CD4-positive, alpha-beta T cell treated with Interleukin-6 at 100 ng/mL for 8 hours (primary cell): Measurements from ENCODE around the gene DNM1.
"Not testable (repeated sequence)": the region's sequence is repeated elsewhere in the genome, so short reads cannot be mapped to it uniquely, and the experiment has no call there.

Experiments used
- DNase-seq: peaks from one replicate; pipeline ENCODE4 v3.0.0-alpha.2; 2020; ENCODE audit warnings: mixed read lengths, low spot score

Gene DNM1

DNA sequence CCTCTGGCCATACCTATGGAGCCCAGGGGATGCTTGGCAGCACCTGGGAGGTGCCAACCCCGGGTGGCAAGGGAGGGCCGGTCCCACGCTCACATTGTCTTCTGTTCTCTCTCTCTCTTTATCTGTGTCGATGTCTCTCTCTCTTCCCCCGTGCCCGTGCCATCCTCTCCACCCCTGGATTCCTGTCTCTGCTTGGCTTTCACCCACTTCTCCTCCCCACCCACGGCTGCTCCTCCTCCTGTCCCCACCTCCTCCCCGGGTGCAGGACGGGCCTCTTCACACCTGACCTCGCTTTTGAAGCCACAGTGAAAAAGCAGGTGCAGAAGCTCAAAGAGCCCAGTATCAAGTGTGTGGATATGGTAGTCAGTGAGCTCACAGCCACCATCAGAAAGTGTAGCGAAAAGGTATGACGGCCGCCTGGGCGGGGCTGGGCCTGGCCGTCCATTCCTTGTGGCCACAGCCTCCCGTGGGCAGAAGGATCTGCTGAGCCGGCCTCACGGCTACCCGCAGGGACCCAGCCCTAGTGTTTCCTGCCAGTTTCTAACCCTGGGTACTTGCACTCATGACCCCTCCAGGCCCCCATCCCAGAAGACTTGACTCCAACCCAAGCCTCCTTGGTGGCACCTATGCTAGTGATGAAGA lies 22.7 kb downstream of the DNM1 start:
- no peak for DNase-seq

DNA sequence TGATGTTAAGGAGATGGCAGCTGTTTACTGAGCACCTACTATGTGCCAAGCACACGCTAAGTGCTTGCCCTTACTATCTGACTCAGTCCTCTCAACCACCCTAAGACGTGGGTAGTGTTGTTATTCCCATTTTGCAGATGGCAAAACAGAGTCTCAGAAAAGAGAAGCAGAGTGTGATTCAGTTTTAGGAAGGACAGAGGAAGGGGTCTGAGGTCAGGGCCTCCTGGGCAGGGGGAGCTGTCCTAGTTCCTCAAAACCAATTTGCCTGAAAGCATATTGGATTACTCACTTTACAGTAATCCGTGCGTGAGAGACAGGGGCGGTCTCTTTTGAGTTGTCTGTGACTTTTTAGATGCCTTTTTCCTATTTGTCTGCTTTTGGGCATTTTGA lies 23.2 kb downstream of the DNM1 start:
- no peak for DNase-seq

DNA sequence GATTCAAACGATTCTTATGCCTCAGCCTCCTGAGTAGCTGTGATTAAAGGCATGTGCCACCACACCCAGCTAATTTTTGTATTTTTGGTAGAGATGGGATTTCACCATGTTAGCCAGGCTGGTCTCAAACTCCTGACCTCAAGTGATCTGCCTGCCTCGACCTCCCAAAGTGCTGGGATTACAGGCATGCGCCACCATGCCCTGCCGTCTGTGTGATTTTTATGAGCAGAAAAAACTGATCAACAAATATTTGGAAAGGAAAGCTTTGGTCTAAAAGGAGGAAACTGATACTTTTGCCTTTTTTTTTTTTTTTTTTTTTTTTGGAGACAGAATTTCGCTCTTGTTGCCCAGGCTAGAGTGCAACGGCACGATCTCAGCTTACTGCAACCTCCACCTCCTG lies 27.7 kb downstream of the DNM1 start:
- DNase-seq, result not testable (repeated sequence)

DNA sequence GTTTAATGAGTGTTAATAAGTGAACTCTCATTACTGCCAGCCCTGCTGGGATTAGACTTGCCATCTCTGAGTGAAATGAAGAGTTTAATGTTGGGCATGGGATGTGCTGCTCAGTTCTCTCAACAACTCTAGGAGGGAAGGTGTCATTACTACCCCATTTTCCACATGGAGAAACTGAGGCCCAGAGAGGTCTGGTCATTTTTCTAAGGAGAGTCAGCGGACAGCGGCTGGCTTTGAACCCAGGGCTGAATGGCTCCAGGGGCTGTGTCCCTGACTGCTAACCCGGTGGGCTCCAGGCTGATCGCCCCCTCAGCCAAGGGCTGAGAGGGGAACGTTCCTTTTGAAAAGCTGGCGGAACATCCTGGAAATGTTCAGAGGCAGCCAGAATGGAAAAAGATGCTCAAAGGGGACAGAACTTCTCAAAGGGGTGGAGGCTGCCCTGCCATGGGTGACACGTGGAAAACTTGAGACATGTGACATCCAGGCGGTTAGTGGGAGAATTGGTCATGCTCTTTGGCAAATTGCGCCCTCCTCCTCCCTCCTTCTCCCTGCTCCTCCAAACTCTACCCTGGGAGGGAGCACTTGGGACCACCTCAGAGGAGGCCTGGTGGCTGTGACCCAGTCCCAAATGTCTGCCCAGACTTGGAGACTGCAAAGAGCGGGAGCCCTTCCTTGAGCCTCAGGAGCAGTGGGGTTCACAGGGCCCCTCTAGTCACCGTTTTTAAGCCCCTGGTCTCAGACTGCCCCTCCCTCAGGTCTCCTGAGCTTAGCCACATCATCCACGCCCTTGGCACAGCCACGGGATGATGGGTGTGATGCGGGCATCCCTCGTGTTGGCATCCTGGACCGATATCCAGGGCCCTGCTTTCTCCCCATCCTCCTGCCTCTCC lies 28.7 kb downstream of the DNM1 start:
- no peak for DNase-seq

DNA sequence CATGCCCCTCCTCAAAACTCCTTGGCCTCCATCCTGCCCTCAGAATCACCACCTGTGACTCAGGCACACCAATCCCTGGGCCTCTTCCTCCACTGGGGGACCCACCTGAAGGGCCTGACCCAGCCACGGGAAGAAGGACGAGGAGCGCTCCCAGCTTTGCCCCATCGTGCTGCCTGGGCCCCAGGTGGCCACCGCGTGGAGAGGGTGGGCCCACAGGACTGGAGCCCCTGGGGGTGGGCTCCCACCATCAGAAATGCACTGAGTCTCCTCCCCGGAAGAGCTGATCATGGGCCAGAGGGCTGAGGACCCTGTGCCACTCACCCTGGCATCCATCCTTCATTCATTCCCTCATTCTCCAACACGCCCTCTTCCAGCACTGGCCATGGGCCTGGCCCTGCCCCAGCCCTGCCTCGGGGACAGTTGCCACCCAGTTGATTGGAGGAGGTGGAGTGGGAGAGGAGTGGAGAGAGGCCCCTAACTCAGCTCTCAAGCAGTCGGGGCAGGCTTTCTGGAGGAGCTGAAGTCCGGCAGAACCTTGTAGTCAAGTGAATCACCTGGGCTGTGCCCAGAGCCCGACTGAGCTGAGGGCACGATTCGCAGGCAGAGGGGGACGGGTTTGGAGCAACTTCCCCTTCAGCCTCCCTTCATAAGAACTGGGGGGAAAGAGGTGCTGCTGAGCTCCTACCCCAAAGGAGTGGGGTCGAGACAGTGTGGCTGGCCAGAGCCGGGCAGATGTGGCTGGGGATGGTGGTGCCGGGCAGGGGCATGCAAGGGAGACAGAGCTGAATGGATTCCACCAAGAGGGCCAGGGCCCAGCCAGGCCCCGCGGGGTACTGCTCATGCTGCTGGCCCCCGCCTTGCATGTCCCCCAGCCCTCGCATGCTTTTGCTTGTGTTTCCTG lies 29.6 kb downstream of the DNM1 start:
- no peak for DNase-seq

DNA sequence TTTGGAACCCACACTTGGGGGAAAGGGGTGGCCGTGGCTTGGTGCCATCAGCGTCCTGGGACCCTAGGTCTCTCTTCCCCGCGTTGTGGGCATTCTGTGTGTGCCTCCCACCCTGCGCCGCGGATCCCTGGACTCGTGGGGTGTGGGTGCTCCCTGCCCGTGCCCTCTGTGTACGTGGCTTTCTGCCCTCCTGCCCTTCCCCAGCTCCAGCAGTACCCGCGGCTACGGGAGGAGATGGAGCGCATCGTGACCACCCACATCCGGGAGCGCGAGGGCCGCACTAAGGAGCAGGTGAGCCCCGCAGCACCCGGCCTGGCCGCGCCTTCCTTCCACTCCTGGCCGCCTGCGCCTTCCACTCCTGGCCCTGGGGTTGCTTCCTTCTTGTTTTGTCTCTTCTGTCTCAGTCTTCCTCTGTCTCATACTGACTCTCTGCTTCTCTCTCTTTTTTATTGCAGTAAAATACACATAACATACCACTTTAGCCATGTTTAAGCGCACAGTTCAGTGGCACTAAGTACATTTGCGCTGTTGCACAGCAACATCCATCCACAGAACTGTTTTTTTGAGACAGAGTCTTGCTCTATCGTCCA lies 30.7 kb downstream of the DNM1 start:
- DNase-seq, result no peak

DNA sequence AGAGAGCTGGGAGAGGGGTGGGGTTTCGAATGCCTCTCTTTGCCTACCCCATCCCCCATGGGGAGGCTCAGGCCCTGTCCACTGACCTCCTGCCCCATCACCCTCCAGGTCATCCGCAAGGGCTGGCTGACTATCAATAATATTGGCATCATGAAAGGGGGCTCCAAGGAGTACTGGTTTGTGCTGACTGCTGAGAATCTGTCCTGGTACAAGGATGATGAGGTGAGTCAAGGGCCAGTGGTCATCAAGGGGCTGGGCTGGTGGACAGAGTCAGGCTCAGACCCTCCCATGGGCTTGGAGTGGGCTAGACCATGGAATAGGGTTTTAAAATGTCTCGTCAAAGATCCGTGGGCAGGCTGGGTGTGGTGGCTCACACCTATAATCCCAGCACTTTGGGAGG lies 38.9 kb downstream of the DNM1 start:
- no peak for DNase-seq

DNA sequence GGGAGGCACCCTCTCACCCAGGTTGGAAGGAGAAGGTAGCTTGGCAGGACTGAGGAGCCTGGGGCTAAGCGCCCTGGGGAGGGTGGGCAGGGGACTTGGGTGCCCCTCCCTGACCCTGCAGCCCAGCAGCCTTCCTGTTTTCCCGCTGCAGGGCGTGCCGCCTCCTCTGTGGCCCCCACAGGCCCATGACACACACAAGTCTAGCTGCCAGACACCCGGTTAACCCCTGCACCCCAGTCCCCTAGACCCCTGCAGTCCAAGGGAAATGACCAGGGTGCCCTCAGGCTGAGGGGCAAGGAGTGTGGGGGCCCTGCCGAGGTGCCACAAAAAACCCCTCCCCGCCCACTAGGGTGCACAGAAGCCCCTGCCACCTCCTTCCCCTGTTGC lies 39.6 kb downstream of the DNM1 start:
- DNase-seq, result no peak

DNA sequence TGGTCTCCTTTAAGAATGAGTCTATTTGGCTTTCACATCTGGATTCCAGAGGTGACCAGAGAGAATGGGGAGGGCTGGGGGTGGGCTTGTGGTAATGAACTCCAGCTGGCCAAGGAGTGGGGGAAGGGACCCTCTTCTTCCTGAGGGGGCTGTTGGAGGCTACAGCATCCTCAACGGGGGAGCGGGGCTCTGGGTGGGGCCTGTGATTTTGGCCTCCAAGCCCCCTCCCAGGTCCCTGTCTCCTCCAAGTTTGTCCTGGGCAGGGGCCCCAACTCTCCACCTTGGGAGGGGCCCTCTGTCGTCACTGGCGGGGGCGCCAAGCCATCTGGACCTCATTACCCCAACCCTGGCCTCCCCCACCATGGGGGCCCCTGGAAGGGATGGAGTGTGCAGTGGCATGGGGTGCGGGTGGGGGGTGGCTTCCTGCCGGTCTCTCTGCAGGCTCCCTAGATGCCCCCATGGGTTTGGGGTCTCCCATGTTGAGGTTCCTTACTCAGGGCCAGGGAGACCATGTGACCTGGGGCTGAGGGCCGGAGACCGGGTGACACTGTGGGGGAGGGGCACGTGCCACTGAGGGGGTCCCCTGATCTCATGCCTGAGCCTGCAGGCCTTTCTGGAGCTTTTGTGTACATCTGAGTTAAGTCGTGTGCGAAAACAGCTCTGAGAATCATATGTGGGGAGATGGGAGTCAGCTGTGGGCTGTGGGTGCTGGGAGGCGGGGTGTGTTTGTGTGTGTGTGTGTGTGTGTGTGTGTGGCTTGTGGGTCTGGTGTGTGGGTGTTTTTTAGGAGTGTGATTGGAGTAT lies 40.2 kb downstream of the DNM1 start:
- no peak for DNase-seq

DNA sequence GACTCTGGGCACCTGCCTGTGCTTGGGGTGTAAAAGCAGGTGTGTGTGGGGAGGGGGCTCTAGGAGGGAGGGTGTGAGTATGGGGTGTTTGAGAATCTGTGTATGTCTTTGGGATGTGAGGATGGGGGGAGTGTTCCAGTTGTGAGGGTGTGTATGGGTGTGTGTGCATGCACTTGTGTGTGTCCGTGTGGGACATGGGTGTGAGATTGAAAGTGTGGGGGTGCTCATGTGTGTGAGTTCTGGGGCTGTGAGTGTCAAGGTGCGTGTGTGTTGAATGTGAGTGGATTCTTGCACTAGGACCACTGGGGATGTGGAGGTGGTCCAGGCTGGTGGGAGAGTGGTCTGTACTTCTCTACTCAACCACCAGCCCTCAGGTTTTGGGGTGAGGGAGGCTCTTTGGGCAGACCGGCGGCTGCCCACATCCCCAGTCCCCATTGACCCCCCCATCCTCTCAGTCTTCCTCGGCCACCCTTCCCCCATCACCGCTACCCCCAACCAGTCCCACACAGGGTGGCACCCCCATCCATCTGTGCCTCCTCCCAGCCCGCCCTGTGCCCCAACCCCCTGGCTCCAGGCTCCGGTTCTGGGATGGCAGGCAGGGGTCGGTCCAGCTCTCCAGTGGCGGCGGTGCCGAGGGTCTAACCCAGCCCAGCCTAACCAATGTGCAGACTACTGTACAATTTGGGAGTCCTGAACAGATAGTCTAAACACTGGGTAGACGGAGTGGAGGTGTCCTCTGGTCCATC lies 41.1 kb downstream of the DNM1 start:
- no peak for DNase-seq

DNA sequence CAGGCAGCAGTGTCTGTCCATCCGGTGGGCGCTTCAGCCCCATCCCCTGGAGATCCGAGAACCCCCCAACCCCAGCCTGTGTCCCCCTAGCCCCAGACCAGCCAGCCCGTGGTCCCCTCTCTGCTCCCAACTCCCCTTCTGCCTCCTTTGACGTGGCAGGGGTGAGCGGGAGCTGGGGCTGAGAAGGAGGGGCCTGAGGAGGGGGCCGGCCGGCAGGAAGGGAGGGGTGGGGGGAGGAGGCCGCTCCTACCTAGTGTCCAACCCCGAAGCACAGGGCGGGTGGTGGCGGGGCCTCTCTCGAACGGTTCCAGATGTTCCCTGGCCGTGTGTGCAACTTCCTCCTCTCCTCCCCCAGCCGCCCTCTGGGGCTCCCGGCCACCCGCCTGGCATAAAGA lies 41.7 kb downstream of the DNM1 start:
- no peak for DNase-seq

DNA sequence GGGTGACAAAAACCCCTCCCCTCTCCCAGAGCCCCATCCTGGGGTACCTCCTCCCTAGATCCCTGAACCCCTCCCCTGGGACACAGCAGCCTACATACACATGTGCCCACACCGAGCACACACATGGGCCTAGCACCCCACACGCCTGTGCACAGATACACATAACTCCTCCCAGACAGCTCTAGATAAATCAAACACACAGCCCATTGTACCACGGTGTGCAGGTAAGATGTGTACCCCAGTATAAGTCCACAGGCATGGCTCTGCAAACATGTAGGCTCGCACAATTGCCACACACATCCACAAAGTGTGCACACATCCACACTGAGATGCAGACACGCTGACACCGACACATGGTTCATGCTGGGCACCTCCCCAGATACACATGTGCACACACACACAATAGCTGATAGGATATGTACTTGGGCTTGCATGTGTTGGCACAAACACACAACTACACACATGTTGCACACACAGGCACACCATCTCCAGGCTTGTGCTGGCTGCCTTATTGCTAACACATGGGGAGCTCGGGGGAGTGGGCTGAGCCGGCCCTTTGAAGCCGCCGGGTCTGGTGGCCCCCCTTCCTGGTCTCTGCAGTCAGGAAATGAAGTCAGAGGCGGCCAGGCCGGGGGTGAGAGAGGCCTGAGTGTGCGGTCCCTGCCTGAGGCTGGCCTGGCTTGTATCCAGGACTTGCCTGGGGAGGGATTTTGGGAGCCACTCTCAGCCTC lies 42.4 kb downstream of the DNM1 start:
- no peak for DNase-seq

DNA sequence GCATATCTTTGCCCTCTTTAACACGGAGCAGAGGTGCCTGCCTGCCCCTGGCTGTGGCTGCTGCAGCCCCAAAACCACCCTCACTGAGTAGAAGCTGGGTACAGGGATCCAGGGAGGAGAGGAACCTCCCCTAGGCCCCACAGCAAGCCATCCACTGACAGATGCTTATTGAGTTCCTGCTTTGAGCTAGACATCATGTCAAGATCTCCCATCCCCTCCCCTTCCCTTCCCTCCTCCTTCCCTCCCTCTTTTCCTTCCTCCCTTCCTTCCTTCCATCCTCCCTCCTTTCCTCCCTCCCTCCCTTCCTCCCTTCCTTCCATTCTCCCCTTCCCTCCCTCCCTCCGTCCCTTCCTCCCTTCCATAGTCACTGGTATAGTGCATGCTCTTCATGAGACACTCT lies 43.3 kb downstream of the DNM1 start:
- no peak for DNase-seq

DNA sequence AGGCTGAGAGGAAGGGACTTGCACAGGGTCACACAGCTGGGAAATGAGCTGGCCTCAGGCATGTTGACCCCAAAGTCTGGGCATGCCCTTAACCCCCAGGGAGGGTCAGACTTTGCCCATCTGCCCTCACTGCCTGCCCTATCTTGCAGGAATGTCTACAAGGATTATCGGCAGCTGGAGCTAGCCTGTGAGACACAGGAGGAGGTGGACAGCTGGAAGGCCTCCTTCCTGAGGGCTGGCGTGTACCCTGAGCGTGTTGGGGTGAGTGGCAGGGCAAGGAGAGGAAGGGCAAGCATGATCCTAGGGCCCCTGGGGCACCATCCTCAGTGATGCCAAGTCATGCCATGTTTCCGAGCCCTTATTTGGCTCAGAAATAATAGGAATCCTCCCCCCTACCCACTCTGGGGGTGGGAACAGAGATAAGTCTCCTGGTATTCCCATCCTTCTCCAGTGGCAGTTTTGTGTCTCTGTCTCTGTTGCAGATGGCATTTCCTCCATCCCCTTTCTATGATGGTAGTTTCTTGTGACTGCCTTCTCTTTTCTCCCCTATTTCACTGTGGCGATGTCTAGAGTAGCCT lies 44.1 kb downstream of the DNM1 start:
- DNase-seq, result no peak

DNA sequence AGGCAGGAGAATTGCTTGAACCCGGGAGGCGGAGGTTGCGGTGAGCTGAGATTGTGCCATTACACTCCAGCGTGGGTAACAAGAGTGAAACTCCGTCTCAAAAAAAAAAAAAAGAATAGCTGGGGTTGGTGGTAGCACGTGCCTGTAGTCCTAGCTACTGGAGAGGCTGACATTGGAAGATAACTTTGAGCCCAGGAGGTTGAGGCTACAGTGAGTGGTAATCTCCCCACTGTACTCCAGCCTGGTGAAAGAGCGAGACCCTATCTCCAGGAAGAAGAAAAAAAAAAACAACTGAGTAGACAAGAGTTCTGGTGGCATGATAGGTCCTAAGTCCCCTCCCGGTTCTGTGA lies 46.4 kb downstream of the DNM1 start:
- DNase-seq, result no peak

DNA sequence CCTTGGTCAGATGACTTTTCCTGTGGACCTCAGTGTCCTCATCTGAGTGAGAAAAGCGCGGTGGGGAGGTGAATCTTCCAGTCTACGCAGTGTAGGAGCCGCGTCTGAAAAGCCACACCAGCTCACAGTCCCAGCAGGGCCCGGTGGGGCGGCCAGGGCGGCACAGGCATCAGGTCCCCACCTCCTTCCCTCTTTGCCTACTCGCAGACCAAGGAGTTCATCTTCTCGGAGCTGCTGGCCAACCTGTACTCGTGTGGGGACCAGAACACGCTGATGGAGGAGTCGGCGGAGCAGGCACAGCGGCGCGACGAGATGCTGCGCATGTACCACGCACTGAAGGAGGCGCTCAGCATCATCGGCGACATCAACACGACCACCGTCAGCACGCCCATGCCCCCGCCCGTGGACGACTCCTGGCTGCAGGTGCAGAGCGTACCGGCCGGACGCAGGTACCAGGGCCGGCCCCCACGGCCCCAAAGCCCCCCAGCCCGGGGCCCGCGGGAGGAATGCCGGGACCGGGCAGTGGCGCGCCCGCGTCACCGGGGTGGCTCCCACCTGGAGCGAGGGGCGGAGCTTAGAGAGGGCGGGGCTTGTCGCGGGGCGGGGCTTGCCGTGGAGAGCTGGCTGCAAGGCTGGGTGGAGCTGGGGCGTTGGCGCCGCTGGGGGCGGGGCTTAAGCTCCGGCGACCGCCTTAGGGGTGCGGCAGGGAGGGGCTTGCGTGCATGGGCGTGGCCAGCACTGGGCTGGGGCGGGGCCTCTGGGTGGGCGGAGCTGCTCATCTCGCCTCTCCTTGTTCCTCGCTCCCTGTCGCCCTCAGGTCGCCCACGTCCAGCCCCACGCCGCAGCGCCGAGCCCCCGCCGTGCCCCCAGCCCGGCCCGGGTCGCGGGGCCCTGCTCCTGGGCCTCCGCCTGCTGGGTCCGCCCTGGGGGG lies 47.0 kb downstream of the DNM1 start:
- DNase-seq, result peak; percentile 97

DNA sequence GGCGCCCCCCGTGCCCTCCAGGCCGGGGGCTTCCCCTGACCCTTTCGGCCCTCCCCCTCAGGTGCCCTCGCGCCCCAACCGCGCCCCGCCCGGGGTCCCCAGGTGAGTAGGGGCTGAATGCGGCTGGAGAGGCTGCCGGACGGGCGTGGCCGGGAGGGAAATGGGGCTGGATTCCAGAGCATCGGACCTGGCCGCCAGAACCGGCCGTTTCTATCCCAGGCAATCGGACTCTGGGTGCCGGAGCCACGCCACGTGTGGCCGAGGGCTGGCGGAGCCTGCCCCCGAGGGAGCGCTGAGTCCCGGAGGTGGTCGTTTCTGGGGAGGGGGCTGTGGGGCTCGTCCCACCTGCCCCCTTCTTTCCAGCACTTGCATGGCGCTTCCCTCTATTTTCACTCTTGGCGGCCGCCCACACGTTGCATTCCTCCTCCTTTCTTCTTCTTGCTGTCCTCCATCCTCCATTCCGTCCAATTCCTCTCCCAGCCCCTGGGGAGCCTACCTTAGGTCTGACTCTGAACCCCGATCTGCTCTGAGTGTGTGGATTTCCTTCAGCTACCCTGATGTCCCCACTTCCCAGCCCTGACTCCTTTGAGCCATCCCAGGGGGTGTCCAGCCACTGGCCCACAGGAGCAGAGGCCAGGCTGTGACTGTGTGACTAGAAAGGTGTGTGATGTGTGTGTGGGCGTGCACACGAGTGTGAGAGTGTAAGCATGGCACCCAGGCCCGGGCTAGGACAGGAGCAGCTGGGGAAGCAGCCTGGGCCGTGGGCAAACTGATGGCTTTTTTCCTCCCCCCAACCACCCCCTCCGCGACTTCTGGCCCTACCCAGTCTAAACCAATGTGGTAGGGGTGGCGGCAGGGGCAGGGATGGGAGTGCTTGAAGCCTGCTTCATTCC lies 47.9 kb downstream of the DNM1 start:
- DNase-seq, result no peak

DNA sequence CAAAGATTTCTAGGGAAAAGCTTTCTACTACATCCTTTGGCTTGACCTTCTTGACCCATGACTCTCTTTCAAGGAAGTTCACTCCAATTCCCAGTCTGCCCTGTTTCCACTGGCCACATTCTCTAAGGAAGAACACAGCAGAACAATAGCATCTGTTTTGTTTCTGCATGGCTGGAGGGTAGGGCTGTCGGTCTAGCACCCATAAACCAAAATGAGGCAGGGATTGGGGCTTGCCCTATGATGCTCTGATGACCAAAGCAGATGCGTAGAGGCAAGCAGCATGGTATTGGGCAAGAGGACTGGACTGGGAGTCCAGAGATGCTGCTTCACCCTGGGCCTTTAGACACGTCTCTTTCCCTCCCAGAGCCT lies 48.5 kb downstream of the DNM1 start:
- no peak for DNase-seq
